ENCODE measurements around the gene ACTG2.
"Not testable (repeated sequence)": the region's sequence is repeated elsewhere in the genome, so short reads cannot be mapped to it uniquely, and the experiment has no call there.

The ACTG2 gene

GRCh38 chr2:73937103-73937885 lies 44.5 kb downstream of the ACTG2 start:
- no peak for DNase-seq (ENCODE audit: low read depth)

GRCh38 chr2:73937899-73938298 lies 45.1 kb downstream of the ACTG2 start:
- DNase-seq (ENCODE audit: low read depth) = no peak

GRCh38 chr2:73938718-73939352 lies 46.0 kb downstream of the ACTG2 start:
- no peak for DNase-seq (ENCODE audit: low read depth)

- DNase-seq (ENCODE audit: low read depth) = peak; percentile 12
These were observed 46.6 kb downstream of the ACTG2 start for GRCh38 chr2:73939419-73939818.

GRCh38 chr2:73940066-73940465 lies 47.3 kb downstream of the ACTG2 start:
- DNase-seq (ENCODE audit: low read depth) = not testable (repeated sequence)

- DNase-seq (ENCODE audit: low read depth) = no peak
These were observed 49.9 kb downstream of the ACTG2 start for GRCh38 chr2:73942664-73943063.

GRCh38 chr2:73944714-73945113 lies 51.9 kb downstream of the ACTG2 start:
- no peak for DNase-seq (ENCODE audit: low read depth)

GRCh38 chr2:73946215-73946614 lies 53.4 kb downstream of the ACTG2 start:
- no peak for DNase-seq (ENCODE audit: low read depth)

- DNase-seq (ENCODE audit: low read depth) = no peak
These were observed 53.9 kb downstream of the ACTG2 start for GRCh38 chr2:73946666-73947065.

GRCh38 chr2:73947412-73948018 lies 54.7 kb downstream of the ACTG2 start:
- DNase-seq (ENCODE audit: low read depth) = no peak

GRCh38 chr2:73949802-73950201 lies 57.0 kb downstream of the ACTG2 start:
- no peak for DNase-seq (ENCODE audit: low read depth)

GRCh38 chr2:73952499-73953446 lies 60.0 kb downstream of the ACTG2 start:
- no peak for DNase-seq (ENCODE audit: low read depth)

- no peak for DNase-seq (ENCODE audit: low read depth)
These were observed 63.5 kb downstream of the ACTG2 start for GRCh38 chr2:73956218-73956865.

- DNase-seq (ENCODE audit: low read depth) = no peak
These were observed 68.5 kb downstream of the ACTG2 start for GRCh38 chr2:73961274-73961673.

GRCh38 chr2:73961823-73962615 lies 69.2 kb downstream of the ACTG2 start:
- DNase-seq (ENCODE audit: low read depth) = no peak

GRCh38 chr2:73962798-73963197 lies 70.0 kb downstream of the ACTG2 start:
- DNase-seq (ENCODE audit: low read depth) = no peak

- DNase-seq (ENCODE audit: low read depth) = no peak
These were observed 70.7 kb downstream of the ACTG2 start for GRCh38 chr2:73963385-73964120.

- no peak for DNase-seq (ENCODE audit: low read depth)
These were observed 71.4 kb downstream of the ACTG2 start for GRCh38 chr2:73964223-73964622.

GRCh38 chr2:73965053-73965452 lies 72.2 kb downstream of the ACTG2 start:
- DNase-seq (ENCODE audit: low read depth) = no peak

- DNase-seq (ENCODE audit: low read depth) = no peak
These were observed 75.6 kb downstream of the ACTG2 start for GRCh38 chr2:73968357-73968937.
